A549 treated with CpdA at 1 μM for 4 hours (cell line): ENCODE measurements around the gene MCF2L2. TPM values are rescaled to one million over a fixed set of nuclear protein-coding genes. Genes with fewer than 3 reads are reported as not detected.

Experiments
- total RNA-seq: library from RNA; stranded (reverse); fragments of 200-300 nt; extraction: Qiagen RNA extraction; gene quantifications from 5 replicates; pipeline ENCODE4 v1.2.3, GENCODE V29; 2022; ENCODE audit warnings: low read depth

MCF2L2 gene
- total RNA-seq, result 0.10 to 0.26 TPM (median 0.15 TPM) in 3 of 5 replicates, not detected in the others

GRCh38 chr3:183428447-183429211 lies at the start of gene MCF2L2:
TSS of gene MCF2L2 (minus strand) at chr3:183428619. CDS start at chr3:183427977, 642 bp downstream.

GRCh38 chr3:183252973-183253527 lies 175.4 kb downstream of the MCF2L2 start, which contains the start of gene B3GNT5:
TSS of gene B3GNT5 (plus strand) at chr3:183253253. CDS start at chr3:183269799, 16,546 bp downstream.

Other genes starting within 250 kb of the MCF2L2 start
- gene B3GNT5, start 175.4 kb downstream of the MCF2L2 start, total RNA-seq, result 13.8 to 18.3 TPM (median 15.2 TPM) in 5 replicates
- gene KLHL6, start 127.1 kb upstream of the MCF2L2 start, total RNA-seq, result not detected in 5 replicates
- 6.0 to 10.8 TPM (median 6.8 TPM) in 5 replicates for gene KLHL24, start 207.0 kb upstream of the MCF2L2 start, total RNA-seq